Ovary (tissue), 9 donors: Measurements from ENCODE around the gene ITSN2. TPM values are rescaled to one million over a fixed set of nuclear protein-coding genes. Genes with fewer than 3 reads are reported as not detected.

ENCODE experiments used
- DNase-seq, 5 donors: peaks; one replicate each; pipeline ENCODE4 v3.0.0-alpha.2; 2019 to 2020
- H3K27ac ChIP-seq, 2 donors: fragments of 200-600 bp; one replicate each; pipeline versions ENCODE4 v1.5.1 to v1.8.0; 2019 to 2022
- H3K27me3 ChIP-seq: fragments of 200-600 bp; one replicate; pipeline ENCODE4 v1.8.0; 2022
- H3K36me3 ChIP-seq: fragments of 200-600 bp; sonication (generic); one replicate; pipeline ENCODE4 v1.5.1; 2019
- H3K4me1 ChIP-seq: one replicate; pipeline ENCODE4 v1.8.1; 2013; ENCODE audit warnings: mild to moderate bottlenecking, moderate library complexity; ENCODE audit not compliant: insufficient read depth
- H3K4me3 ChIP-seq: fragments of 200-600 bp; sonication (generic); one replicate; pipeline ENCODE4 v1.5.1; 2017
- H3K9me3 ChIP-seq, 2 donors: fragments of 200-600 bp in 1 of 2; sonication (generic) in 1 of 2; one replicate each; pipeline versions ENCODE4 v1.5.1 to v1.8.1; 2013 to 2019; ENCODE audit warnings: mild to moderate bottlenecking in 1 of 2, moderate library complexity in 1 of 2
- EP300 ChIP-seq: sonication (generic); formaldehyde crosslinking; IDR thresholded peaks from one replicate; pipeline ENCODE4 v1.6.1; 2017; ENCODE audit warnings: antibody characterized with exemption
- POLR2A ChIP-seq: fragments of 450-650 bp; IDR thresholded peaks from one replicate; pipeline ENCODE4 v1.6.1; 2017; ENCODE audit warnings: antibody characterized with exemption, mild to moderate bottlenecking, moderate library complexity
- WGBS, 3 donors: extraction: QIAGEN DNeasy Blood & Tissue Kit in 1 of 3; methylation state at CpG; one replicate each; pipeline versions ENCODE4 v1.1.5 to v1.1.7; 2013 to 2017; 5-methylcytosine and 5-hydroxymethylcytosine counted together
- intact Hi-C, 4 donors: fragments of 100-400 bp; cut with DNase I; formaldehyde crosslinking; loops; one replicate each; pipeline versions ENCODE4 v1.11.0 to v1.15.1; 2022 to 2023
- polyA plus RNA-seq, 2 donors: library from polyadenylated mRNA; stranded (reverse); fragments of 200-250 nt in 1 of 2; fragments of 350-450 nt in 1 of 2; fragmentation: Illumina TruSeq in 1 of 2; extraction: RNeasy Lipid Tissue Mini Kit (QIAGEN cat#74804) in 1 of 2; gene quantifications; one replicate each; pipeline ENCODE4 v1.2.3, GENCODE V29; 2013 to 2014
- total RNA-seq, 7 donors: library from RNA; depleted of rRNA in 2 of 7; stranded (reverse); fragments of >200 nt in 2 of 7; fragmentation: NEBNext Ultra II Directional in 3 of 7; extraction: Animal tissue kit (Norgen Biotek cat#: 25700) in 3 of 7; gene quantifications; one replicate each; pipeline versions ENCODE4 v1.1.0 to v1.2.4, GENCODE V29; 2016 to 2023
- TF ChIP-seq, protein P1 (sequence below), 3 donors: fragments of 450-650 bp in 2 of 3; fragments of 200-600 bp in 1 of 3; IDR thresholded peaks; one replicate each; pipeline versions ENCODE4 v1.5.1 to v1.8.0; 2016 to 2022; ENCODE audit warnings: antibody characterized with exemption in 3 of 3, mild to moderate bottlenecking in 1 of 3
- donor health status: DM: no; HTN: no; CAD: no; lungs with moderate emphysema.
- donor health status: DM: no; HTN: no; CAD: no.
- donor health status: Bipolar disorder and iron deficiency.
- donor health status: DM: yes; HTN: yes; CAD: no.
- donor health status: DM: no; HTN: no; CAD: no.
- donor health status: DM: yes; HTN: yes; CAD: no.

Gene ITSN2
- total and polyA plus RNA-seq, 9 donors = 17.8 to 44.4 (median 38.5) TPM

DNA sequence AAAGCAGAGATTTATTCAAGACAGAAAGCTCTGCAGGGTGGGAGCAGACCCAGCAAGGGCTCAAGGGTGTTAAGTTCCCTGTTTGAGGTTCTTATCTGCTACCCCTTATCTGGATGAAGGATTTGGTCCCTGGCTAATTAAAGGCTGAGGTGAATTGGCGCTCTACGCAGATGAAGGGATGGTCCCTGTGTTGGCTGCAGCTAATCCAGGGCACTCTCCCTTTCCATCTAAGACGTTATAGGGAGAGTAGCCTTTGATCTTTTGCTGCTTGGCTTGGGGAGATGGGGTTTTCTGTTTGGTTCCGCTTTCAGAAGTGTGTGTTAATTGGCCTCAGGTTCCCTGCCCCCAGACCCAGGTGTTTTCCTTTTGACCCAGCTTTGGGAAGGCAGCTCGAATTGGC lies 168.5 kb downstream of the ITSN2 start:
- 71 to 80% (median 78%) methylated on average over 5 of the region's 5 CpGs for WGBS, 3 donors
- intact Hi-C loops = no loop called here
- no peak overlapping the region for H3K27ac ChIP-seq
- H3K36me3 ChIP-seq = no peaks in the 10 kb centered on the region
- no peak overlapping the region for H3K4me3 ChIP-seq
- DNase-seq = no peak
- no peak for TF ChIP-seq EP300
- no peak for TF ChIP-seq POLR2A
- TF ChIP-seq, protein P1, sequence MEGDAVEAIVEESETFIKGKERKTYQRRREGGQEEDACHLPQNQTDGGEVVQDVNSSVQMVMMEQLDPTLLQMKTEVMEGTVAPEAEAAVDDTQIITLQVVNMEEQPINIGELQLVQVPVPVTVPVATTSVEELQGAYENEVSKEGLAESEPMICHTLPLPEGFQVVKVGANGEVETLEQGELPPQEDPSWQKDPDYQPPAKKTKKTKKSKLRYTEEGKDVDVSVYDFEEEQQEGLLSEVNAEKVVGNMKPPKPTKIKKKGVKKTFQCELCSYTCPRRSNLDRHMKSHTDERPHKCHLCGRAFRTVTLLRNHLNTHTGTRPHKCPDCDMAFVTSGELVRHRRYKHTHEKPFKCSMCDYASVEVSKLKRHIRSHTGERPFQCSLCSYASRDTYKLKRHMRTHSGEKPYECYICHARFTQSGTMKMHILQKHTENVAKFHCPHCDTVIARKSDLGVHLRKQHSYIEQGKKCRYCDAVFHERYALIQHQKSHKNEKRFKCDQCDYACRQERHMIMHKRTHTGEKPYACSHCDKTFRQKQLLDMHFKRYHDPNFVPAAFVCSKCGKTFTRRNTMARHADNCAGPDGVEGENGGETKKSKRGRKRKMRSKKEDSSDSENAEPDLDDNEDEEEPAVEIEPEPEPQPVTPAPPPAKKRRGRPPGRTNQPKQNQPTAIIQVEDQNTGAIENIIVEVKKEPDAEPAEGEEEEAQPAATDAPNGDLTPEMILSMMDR (IDR thresholded peaks at IDR 0.05) = no peak
- H3K9me3 ChIP-seq = no peaks in the 10 kb centered on the region
- H3K27me3 ChIP-seq = no peaks in the 10 kb centered on the region
- H3K4me1 ChIP-seq = no peaks in the 10 kb centered on the region

DNA sequence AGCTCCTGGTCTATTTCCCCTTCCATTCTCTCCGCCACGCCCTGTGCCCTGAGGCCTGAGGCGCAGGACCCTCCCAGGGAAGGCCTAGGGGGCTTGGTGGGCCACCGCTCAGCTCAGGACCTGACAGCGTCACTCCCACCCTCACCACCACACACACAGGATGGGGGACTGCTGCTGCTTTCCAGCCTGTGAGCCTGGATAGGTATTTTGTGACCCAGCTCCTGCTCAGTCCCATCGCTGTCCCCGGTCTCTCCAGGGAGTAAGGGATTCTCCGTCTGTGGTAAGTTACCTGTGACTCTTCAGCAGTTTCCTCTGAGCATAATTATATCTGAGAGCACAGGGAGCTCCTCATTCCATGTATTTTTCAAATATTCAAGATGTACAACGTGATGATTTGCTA lies 169.2 kb downstream of the ITSN2 start:
- intact Hi-C loops = no loop called here
- no peak for DNase-seq
- no peaks in the 10 kb centered on the region for H3K4me1 ChIP-seq
- H3K27me3 ChIP-seq = no peaks in the 10 kb centered on the region
- 92 to 94% (median 93%) methylated on average over 9 of the region's 9 CpGs for WGBS, 3 donors
- no peaks in the 10 kb centered on the region for H3K9me3 ChIP-seq
- no peaks in the 10 kb centered on the region for H3K36me3 ChIP-seq
- TF ChIP-seq POLR2A (no peak), EP300 (no peak)
- TF ChIP-seq, protein P1 (IDR thresholded peaks at IDR 0.05) = no peak
- no peak overlapping the region for H3K27ac ChIP-seq
- H3K4me3 ChIP-seq = no peak overlapping the region

DNA sequence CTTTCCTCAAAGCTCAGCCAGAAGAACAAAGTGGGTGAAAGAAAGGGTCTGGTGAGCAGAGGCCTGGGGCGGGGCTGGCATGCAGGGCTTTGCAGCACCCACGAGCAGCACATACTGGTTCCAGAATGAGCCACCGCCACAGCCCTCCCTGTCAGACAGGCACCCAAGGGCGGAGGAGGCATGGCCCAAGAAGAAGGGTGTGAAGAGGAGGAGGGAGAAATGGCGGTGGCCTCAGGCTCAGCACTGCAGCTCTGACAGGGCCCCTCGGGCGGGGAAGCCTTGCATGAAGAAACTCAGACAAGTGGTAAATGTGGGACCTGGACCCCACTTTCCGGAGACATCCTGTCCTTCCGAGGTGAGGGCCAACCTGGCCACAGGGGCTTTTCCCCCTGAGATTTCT lies 169.8 kb downstream of the ITSN2 start:
- Histone ChIP-seq H3K4me3 (no peak overlapping the region), H3K9me3 (no peaks in the 10 kb centered on the region), H3K27ac (no peak overlapping the region), H3K27me3 (no peaks in the 10 kb centered on the region), H3K36me3 (no peaks in the 10 kb centered on the region), H3K4me1 (no peaks in the 10 kb centered on the region)
- DNase-seq = no peak
- intact Hi-C loops = no loop called here
- 92 to 96% (median 93%) methylated on average over 9 of the region's 9 CpGs for WGBS, 3 donors
- TF ChIP-seq EP300 = no peak
- TF ChIP-seq, protein P1 (IDR thresholded peaks at IDR 0.05) = no peak
- TF ChIP-seq POLR2A = no peak

DNA sequence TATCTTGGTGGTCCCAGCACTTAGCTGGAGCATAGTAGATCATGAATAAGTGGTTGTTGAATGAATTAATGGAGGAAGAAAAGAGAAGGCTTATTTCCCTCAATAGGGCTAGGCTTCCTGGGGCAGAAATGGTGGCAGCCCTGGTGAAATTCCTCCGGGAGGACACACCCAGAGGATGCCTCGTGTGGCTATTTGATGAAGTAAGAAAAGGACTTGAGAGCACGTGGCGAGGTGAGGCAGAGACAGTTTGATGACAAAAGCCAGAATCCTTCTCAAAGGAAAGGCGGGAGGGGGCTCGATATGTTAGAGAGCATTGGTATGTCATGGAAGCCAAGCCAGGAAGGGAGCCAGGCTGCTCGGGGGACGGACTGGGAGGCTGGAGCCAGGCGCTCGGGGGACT lies 170.8 kb downstream of the ITSN2 start:
- Histone ChIP-seq H3K27ac (no peak overlapping the region), H3K36me3 (no peaks in the 10 kb centered on the region), H3K4me3 (no peak overlapping the region), H3K9me3 (no peaks in the 10 kb centered on the region), H3K4me1 (no peaks in the 10 kb centered on the region), H3K27me3 (no peaks in the 10 kb centered on the region)
- TF ChIP-seq, protein P1 (IDR thresholded peaks at IDR 0.05) = no peak
- TF ChIP-seq POLR2A (no peak), EP300 (no peak)
- DNase-seq = no peak
- intact Hi-C loops = no loop called here
- WGBS, 3 donors = 81 to 86% (median 82%) methylated on average over 10 of the region's 10 CpGs
